ENCODE results near the gene JMJD7.
A peak's percentile ranks its signal among the peaks of the same experiment; 100 is the strongest.

Gene JMJD7

DNA sequence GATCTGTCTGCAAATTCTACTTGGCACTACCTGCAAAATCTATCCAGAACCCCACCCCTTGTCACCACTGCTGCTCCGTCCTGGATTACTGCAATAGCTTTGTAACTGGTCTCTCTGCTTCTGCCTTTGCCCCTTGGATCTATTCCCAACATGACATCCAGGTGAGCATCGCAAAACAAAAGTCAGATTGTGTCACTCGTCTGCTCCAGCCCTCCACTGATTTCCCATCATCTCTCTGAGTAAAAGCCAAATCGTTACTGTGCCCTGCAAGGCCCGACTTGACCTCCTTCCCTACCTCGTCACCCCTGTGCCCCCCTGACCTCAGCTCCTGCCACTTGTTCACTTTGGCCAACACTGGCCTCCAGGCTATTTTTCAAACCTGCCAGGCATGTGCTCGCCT lies 56.6 kb downstream of the JMJD7 start:
- no peak for DNase-seq (ENCODE audit: low read depth)
- TF ChIP-seq, protein P1, sequence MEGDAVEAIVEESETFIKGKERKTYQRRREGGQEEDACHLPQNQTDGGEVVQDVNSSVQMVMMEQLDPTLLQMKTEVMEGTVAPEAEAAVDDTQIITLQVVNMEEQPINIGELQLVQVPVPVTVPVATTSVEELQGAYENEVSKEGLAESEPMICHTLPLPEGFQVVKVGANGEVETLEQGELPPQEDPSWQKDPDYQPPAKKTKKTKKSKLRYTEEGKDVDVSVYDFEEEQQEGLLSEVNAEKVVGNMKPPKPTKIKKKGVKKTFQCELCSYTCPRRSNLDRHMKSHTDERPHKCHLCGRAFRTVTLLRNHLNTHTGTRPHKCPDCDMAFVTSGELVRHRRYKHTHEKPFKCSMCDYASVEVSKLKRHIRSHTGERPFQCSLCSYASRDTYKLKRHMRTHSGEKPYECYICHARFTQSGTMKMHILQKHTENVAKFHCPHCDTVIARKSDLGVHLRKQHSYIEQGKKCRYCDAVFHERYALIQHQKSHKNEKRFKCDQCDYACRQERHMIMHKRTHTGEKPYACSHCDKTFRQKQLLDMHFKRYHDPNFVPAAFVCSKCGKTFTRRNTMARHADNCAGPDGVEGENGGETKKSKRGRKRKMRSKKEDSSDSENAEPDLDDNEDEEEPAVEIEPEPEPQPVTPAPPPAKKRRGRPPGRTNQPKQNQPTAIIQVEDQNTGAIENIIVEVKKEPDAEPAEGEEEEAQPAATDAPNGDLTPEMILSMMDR (conservative IDR thresholded peaks at IDR 0.05; ENCODE audit: low read depth, low read length), result no peak
- H3K4me3 ChIP-seq (ENCODE audit: low read depth, low read length), result no peak overlapping the region

DNA sequence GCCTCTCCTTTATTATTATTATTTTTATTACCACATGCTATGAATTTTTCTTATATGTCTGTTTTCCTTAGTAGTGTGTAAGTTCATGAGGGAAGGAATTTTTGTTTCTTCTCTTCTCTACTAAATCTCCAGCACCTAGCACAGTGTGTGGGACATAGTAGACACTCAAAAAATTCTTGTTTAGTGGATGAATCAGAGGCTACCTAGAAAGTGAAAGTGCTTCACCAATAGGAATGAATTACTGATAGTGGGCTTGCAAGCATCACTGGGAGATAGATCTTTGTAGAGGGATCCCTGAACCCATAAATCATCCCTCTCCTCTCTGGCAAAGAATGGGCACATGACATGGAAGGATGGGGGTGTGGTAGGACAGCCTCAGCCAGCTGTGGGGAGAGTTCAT lies 57.4 kb downstream of the JMJD7 start:
- peak; percentile 48 for DNase-seq (ENCODE audit: low read depth)
- TF ChIP-seq, protein P1 (conservative IDR thresholded peaks at IDR 0.05; ENCODE audit: low read depth, low read length), result no peak
- H3K4me3 ChIP-seq (ENCODE audit: low read depth, low read length), result no peak overlapping the region

DNA sequence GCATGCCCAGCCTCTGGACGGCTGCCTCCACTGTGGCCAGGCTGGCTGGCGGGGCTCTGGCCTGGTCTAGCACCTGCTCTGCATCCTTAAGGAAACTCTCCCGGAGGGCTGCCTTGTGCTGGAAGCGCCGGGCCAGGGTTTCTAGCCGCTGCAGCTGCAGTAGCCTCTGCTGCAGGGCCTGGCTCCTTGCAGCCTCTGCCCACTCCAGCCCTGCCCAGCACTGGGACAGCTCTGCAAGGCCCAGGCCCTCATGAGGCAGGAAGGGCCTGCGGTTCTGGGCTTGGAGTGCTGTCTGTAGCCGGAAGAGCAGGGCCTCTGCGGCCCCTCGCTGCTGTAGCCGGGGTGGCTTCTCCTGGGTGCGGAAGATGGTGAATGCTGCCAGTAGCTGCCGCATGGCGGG lies 57.9 kb downstream of the JMJD7 start:
- TF ChIP-seq, protein P1 (conservative IDR thresholded peaks at IDR 0.05; ENCODE audit: low read depth, low read length), result no peak
- DNase-seq (ENCODE audit: low read depth), result no peak
- no peak overlapping the region for H3K4me3 ChIP-seq (ENCODE audit: low read depth, low read length)

DNA sequence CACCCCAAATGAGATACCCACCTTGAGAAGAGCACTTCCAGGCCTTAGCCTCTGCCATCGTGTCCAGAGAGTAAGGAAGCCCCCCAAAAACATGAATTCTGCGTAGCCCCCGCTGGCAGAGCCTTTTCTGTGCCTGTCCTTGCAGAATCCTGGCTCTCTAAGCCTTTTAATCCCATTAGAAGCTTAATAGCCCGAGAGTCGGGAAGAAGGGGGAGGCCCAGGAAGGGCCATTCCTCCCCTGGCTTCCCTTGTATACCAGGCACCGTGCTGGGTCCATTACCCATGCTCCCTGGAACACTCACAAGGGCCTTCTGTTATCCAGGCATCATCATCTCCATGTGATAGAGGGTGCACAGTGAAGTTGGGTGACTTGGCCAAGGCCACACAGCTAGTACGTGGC lies 58.8 kb downstream of the JMJD7 start:
- TF ChIP-seq, protein P1 (conservative IDR thresholded peaks at IDR 0.05; ENCODE audit: low read depth, low read length), result no peak
- no peak overlapping the region for H3K4me3 ChIP-seq (ENCODE audit: low read depth, low read length)
- no peak for DNase-seq (ENCODE audit: low read depth)

DNA sequence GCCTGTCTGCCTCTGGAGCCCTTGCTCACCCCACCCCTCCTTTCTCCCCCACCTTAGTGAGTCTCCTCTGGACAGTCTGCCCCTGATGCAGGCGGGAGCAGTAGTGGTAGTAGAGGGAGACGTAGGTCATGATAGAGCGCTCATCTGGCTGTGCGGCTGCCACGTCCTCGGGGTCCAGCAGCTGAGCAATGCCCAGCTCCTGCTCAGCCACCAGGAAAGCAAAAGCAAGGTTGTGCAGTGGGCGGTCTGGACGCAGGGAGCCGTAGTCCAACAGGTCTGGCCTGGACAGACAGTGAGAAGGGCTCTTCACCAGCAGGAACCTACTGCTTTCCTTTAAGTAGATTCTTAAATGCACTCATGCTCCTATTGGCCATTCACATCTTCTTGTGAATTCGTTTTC lies 59.3 kb downstream of the JMJD7 start:
- H3K4me3 ChIP-seq (ENCODE audit: low read depth, low read length), result no peak overlapping the region
- TF ChIP-seq, protein P1 (conservative IDR thresholded peaks at IDR 0.05; ENCODE audit: low read depth, low read length), result no peak
- no peak for DNase-seq (ENCODE audit: low read depth)

Measured in choroid plexus epithelial cell (primary cell).